ENCODE results near the gene ATRN. TPM values are rescaled to one million over a fixed set of nuclear protein-coding genes. Genes with fewer than 3 reads are reported as not detected.

Gene ATRN
- total RNA-seq, 1 experiment from 2014 or later: 41.4 TPM

DNA sequence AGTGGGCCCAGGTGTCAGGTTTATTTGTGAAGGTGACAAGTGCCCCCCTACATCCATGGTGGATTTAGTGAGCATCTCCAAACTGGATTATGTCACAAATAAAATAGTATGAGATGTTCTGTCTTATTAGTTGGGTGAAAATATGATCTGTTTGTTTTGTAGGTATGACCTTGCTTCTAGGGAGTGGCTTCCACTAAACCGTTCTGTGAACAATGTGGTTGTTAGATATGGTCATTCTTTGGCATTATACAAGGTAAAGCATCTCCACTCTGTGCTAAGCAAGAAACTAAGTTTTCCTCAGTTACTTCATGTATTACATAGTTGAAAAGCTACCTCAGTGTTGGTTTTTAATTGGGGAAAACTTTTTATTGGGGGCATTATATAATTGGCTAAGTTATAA is 88.4 kb downstream of the ATRN start:
- H3K4me1 Mint-ChIP-seq (ENCODE audit: low read depth, unreplicated experiment): no peaks in the 10 kb centered on the region
- no peak overlapping the region for H3K4me3 ChIP-seq (ENCODE audit: low read depth, low read length)
- ChIA-PET POLR2A (no interaction called here), CTCF (no interaction called here)
- BruUV-seq (replicated peaks): no TSS peak
- peaks cover 3% of the 10 kb centered on the region for H3K36me3 Mint-ChIP-seq (ENCODE audit: insufficient read depth, unreplicated experiment)
- H3K9me3 ChIP-seq: no peaks in the 10 kb centered on the region
- no peaks in the 10 kb centered on the region for H3K27me3 ChIP-seq (replicated peaks; ENCODE audit: control insufficient read depth, insufficient read depth, low read length)
- intact Hi-C loops (cut with micrococcal nuclease; ENCODE audit: unreplicated experiment): no loop called here
- no peaks in the 10 kb centered on the region for H3K4me1 ChIP-seq
- no peak overlapping the region for H3K4me3 Mint-ChIP-seq (ENCODE audit: unreplicated experiment)
- H3K27ac Mint-ChIP-seq (ENCODE audit: unreplicated experiment): no peak overlapping the region
- H3K36me3 ChIP-seq (ENCODE audit: control insufficient read depth, insufficient read depth, low read length): peaks cover 1% of the 10 kb centered on the region; the same call in 1 of the 2 replicates
- no peaks in the 10 kb centered on the region for H3K9me3 Mint-ChIP-seq (ENCODE audit: unreplicated experiment)
- TF ChIP-seq, protein P1, sequence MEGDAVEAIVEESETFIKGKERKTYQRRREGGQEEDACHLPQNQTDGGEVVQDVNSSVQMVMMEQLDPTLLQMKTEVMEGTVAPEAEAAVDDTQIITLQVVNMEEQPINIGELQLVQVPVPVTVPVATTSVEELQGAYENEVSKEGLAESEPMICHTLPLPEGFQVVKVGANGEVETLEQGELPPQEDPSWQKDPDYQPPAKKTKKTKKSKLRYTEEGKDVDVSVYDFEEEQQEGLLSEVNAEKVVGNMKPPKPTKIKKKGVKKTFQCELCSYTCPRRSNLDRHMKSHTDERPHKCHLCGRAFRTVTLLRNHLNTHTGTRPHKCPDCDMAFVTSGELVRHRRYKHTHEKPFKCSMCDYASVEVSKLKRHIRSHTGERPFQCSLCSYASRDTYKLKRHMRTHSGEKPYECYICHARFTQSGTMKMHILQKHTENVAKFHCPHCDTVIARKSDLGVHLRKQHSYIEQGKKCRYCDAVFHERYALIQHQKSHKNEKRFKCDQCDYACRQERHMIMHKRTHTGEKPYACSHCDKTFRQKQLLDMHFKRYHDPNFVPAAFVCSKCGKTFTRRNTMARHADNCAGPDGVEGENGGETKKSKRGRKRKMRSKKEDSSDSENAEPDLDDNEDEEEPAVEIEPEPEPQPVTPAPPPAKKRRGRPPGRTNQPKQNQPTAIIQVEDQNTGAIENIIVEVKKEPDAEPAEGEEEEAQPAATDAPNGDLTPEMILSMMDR (IDR thresholded peaks at IDR 0.05; ENCODE audit: insufficient read depth in 1 of 2, low read depth in 1 of 2, low read length in 1 of 2, severe bottlenecking in 1 of 2, unreplicated experiment in 1 of 2): no peak
- DNase-seq: no peak
- no peaks in the 10 kb centered on the region for H3K27me3 Mint-ChIP-seq (ENCODE audit: insufficient read depth, unreplicated experiment)

DNA sequence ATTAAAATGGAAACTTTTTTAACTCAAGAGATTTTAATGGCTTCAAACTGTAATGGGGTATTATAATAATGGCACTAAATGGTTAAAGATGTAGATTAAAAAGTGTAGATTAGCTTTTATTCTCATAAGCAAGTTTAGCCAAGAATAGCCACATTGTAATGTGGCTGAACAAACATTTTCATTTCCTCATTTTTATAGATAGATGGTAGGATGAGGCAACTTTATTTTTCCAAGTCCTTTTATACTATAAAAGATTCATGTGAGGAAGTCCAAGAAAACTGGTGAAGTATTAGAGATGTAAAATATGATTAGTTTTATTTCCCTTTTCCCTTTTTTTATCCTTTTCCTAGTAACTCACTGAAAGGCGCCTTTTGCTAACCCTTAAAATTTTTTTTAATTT is 88.8 kb downstream of the ATRN start:
- DNase-seq: no peak
- Histone ChIP-seq H3K9me3 (no peaks in the 10 kb centered on the region), H3K4me1 (no peaks in the 10 kb centered on the region), H3K27me3 (replicated peaks; ENCODE audit: control insufficient read depth, insufficient read depth, low read length) (no peaks in the 10 kb centered on the region), H3K4me3 (ENCODE audit: low read depth, low read length) (no peak overlapping the region), H3K36me3 (ENCODE audit: control insufficient read depth, insufficient read depth, low read length) (peaks cover 3% of the 10 kb centered on the region; the same call in 1 of the 2 replicates)
- Mint-ChIP-seq H3K9me3 (ENCODE audit: unreplicated experiment) (no peaks in the 10 kb centered on the region), H3K4me3 (ENCODE audit: unreplicated experiment) (no peak overlapping the region), H3K36me3 (ENCODE audit: insufficient read depth, unreplicated experiment) (peaks cover 6% of the 10 kb centered on the region), H3K4me1 (ENCODE audit: low read depth, unreplicated experiment) (no peaks in the 10 kb centered on the region), H3K27me3 (ENCODE audit: insufficient read depth, unreplicated experiment) (no peaks in the 10 kb centered on the region), H3K27ac (ENCODE audit: unreplicated experiment) (no peak overlapping the region)
- BruUV-seq (replicated peaks): no TSS peak
- ChIA-PET CTCF (interaction anchor here (0.5 kb wide), 1 partner anchor 8 kb away, joined by 4 read pairs; no protein-coding TSS in a partner anchor), POLR2A (no interaction called here)
- TF ChIP-seq, protein P1 (IDR thresholded peaks at IDR 0.05; ENCODE audit: insufficient read depth in 1 of 2, low read depth in 1 of 2, low read length in 1 of 2, severe bottlenecking in 1 of 2, unreplicated experiment in 1 of 2): no peak
- intact Hi-C loops (cut with micrococcal nuclease; ENCODE audit: unreplicated experiment): loop anchor here (10.0 kb wide), 1 partner anchor 75 kb away; no protein-coding TSS in a partner anchor

DNA sequence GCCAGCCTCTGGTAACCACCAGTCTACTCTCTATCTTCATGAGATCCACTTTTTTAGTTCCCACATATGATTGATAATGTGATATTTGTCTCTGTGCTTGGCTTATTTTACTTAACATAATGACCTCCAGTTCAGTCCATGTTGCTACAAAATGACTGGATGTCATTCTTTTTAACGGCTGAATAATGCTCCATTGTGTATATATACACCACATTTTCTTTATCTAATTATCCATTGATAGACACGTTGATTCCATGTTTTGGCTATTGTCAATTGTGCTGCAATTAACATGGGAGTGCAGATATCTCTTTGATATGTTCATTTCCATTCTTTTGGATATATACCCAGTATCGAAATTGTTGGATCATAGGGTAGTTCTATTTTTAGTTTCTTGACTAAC is 89.3 kb downstream of the ATRN start:
- TF ChIP-seq, protein P1 (IDR thresholded peaks at IDR 0.05; ENCODE audit: insufficient read depth in 1 of 2, low read depth in 1 of 2, low read length in 1 of 2, severe bottlenecking in 1 of 2, unreplicated experiment in 1 of 2): no peak
- DNase-seq: no peak
- Mint-ChIP-seq H3K27me3 (ENCODE audit: insufficient read depth, unreplicated experiment) (no peaks in the 10 kb centered on the region), H3K27ac (ENCODE audit: unreplicated experiment) (no peak overlapping the region), H3K4me3 (ENCODE audit: unreplicated experiment) (no peak overlapping the region), H3K4me1 (ENCODE audit: low read depth, unreplicated experiment) (no peaks in the 10 kb centered on the region), H3K36me3 (ENCODE audit: insufficient read depth, unreplicated experiment) (peaks cover 10% of the 10 kb centered on the region), H3K9me3 (ENCODE audit: unreplicated experiment) (no peaks in the 10 kb centered on the region)
- H3K36me3 ChIP-seq (ENCODE audit: control insufficient read depth, insufficient read depth, low read length): peaks cover 3% of the 10 kb centered on the region; the same call in 1 of the 2 replicates
- no peaks in the 10 kb centered on the region for H3K9me3 ChIP-seq
- no peak overlapping the region for H3K4me3 ChIP-seq (ENCODE audit: low read depth, low read length)
- intact Hi-C loops (cut with micrococcal nuclease; ENCODE audit: unreplicated experiment): loop anchor here (10.0 kb wide), 1 partner anchor 75 kb away; no protein-coding TSS in a partner anchor
- POLR2A ChIA-PET: no interaction called here
- no peaks in the 10 kb centered on the region for H3K27me3 ChIP-seq (replicated peaks; ENCODE audit: control insufficient read depth, insufficient read depth, low read length)
- BruUV-seq (replicated peaks): no TSS peak
- CTCF ChIA-PET: interaction anchor here (0.5 kb wide), 1 partner anchor 8 kb away, joined by 4 read pairs; no protein-coding TSS in a partner anchor
- no peaks in the 10 kb centered on the region for H3K4me1 ChIP-seq

Data from Caco-2 (cell line).